Measurements from ENCODE around the gene TTLL10.

GRCh38 chr1:1206376-1206965, 32.8 kb downstream of the TTLL10 start, which contains the start of gene TNFRSF18:
- TF ChIP-seq, protein P1, sequence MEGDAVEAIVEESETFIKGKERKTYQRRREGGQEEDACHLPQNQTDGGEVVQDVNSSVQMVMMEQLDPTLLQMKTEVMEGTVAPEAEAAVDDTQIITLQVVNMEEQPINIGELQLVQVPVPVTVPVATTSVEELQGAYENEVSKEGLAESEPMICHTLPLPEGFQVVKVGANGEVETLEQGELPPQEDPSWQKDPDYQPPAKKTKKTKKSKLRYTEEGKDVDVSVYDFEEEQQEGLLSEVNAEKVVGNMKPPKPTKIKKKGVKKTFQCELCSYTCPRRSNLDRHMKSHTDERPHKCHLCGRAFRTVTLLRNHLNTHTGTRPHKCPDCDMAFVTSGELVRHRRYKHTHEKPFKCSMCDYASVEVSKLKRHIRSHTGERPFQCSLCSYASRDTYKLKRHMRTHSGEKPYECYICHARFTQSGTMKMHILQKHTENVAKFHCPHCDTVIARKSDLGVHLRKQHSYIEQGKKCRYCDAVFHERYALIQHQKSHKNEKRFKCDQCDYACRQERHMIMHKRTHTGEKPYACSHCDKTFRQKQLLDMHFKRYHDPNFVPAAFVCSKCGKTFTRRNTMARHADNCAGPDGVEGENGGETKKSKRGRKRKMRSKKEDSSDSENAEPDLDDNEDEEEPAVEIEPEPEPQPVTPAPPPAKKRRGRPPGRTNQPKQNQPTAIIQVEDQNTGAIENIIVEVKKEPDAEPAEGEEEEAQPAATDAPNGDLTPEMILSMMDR (IDR thresholded peaks at IDR 0.05 in 8 of 11, conservative IDR thresholded peaks at IDR 0.05 in 3 of 11): peak in 1 of 11 experiments; percentile 28
- TF ChIP-seq POLR2AphosphoS5 (IDR thresholded peaks at IDR 0.05): peak in 1 of 3 donors; percentile 18

All from spleen (tissue), 7 donors.